Measurements from ENCODE around the gene NPY. TPM values are rescaled to one million over a fixed set of nuclear protein-coding genes. Genes with fewer than 3 reads are reported as not detected.

The NPY gene
- total RNA-seq, 4 donors from 2014 or later: 5.4 TPM; not detected in 3

DNA sequence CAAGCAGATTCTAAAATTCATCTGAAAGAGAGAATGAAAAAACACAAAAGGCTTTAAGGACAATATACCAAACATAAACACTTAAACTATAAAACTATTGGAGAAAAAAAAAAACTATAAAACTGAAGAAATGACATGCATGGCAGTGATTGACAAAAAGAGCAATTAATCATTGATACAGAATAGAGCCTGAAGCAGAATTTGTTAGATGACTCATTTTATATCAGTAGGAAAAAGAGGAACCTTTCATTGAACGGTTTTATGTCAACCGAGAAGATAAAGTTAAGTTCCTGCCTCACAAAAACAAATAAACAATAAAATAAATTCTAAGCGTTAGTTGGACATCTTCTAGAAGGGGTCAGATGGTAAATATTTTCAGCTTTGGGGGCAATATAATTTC, 23.3 kb downstream of the NPY start:
- no peaks in the 10 kb centered on the region for H3K27me3 ChIP-seq
- no peaks in the 10 kb centered on the region for H3K9me3 ChIP-seq
- no peaks in the 10 kb centered on the region for H3K36me3 ChIP-seq
- DNase-seq (ENCODE audit: low spot score in 2 of 2): no peak
- no peak for TF ChIP-seq POLR2A (IDR thresholded peaks at IDR 0.05)
- no peak overlapping the region for H3K27ac ChIP-seq
- H3K4me1 ChIP-seq: no peaks in the 10 kb centered on the region
- no peak overlapping the region for H3K4me3 ChIP-seq
- 23 to 47% methylated on average over 3 of the region's 3 CpGs for WGBS, 2 donors

DNA sequence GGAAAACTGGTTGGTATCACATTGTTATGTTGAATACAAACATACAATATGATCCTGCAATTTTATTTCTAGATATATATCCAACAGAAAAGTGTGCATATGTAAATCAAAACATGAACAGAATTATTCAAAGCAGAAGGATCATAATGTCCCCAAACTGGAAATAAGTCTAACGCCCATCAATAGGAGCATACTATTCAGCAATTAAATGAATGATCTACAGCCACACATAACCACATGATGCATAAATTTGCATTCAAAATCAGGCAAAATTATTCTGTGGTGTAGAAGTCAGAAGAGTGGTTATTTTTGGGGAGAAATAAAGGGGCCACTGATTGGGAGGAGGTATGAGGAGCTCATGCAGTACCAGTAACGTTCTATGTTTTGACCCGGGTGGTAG, 28.6 kb downstream of the NPY start:
- TF ChIP-seq POLR2A (IDR thresholded peaks at IDR 0.05) (no peak), EP300 (IDR thresholded peaks at IDR 0.05) (no peak)
- TF ChIP-seq, protein P1, sequence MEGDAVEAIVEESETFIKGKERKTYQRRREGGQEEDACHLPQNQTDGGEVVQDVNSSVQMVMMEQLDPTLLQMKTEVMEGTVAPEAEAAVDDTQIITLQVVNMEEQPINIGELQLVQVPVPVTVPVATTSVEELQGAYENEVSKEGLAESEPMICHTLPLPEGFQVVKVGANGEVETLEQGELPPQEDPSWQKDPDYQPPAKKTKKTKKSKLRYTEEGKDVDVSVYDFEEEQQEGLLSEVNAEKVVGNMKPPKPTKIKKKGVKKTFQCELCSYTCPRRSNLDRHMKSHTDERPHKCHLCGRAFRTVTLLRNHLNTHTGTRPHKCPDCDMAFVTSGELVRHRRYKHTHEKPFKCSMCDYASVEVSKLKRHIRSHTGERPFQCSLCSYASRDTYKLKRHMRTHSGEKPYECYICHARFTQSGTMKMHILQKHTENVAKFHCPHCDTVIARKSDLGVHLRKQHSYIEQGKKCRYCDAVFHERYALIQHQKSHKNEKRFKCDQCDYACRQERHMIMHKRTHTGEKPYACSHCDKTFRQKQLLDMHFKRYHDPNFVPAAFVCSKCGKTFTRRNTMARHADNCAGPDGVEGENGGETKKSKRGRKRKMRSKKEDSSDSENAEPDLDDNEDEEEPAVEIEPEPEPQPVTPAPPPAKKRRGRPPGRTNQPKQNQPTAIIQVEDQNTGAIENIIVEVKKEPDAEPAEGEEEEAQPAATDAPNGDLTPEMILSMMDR (IDR thresholded peaks at IDR 0.05): no peak
- Histone ChIP-seq H3K27me3 (no peaks in the 10 kb centered on the region), H3K27ac (no peak overlapping the region), H3K4me1 (no peaks in the 10 kb centered on the region), H3K36me3 (no peaks in the 10 kb centered on the region), H3K9me3 (no peaks in the 10 kb centered on the region), H3K4me3 (no peak overlapping the region)
- 65 to 80% methylated on average over 3 of the region's 3 CpGs for WGBS, 2 donors
- DNase-seq (ENCODE audit: low spot score in 2 of 2): no peak

DNA sequence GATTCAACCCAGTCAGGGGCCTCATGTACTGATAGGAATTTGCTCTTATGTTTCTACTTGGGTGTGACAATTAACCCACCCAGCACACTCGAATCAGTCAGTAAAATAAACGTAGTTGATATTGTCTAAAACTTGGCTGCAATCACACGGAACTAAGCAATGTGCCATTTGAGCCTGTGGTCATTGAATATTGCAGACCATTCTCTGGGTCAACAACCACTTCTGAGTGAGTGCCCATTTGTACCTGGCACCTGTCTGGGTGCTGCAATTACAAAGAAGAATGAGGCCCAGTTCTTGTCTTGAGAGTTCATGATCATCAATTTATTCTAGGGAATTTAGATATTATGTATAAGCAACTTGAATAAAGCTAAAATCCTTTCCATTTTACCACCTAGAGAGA, 29.8 kb downstream of the NPY start:
- Histone ChIP-seq H3K36me3 (no peaks in the 10 kb centered on the region), H3K27me3 (no peaks in the 10 kb centered on the region), H3K4me1 (no peaks in the 10 kb centered on the region), H3K9me3 (no peaks in the 10 kb centered on the region), H3K4me3 (no peak overlapping the region), H3K27ac (no peak overlapping the region)
- 42 to 76% methylated on average over 3 of the region's 3 CpGs for WGBS, 2 donors
- no peak for DNase-seq (ENCODE audit: low spot score in 2 of 2)
- TF ChIP-seq, protein P1 (IDR thresholded peaks at IDR 0.05): no peak

DNA sequence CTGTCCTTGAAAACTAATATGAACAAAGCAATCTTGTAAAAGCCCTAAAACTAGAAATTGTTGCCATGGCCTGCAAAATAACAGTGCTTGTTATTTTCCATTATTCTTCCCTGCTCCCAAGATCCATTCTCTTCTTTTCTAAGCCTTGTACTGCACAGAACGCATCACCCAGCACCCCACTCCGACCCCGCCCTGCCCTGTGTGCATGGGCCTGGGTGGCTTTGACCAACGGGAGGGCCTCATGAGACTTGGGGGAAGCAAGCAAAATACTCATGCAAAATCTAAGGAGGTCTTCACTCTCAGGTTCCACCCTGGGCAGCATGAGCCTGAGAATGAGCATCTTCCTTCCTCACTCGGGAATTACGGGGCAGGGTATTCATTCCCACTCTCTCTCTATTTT, 32.4 kb downstream of the NPY start:
- H3K36me3 ChIP-seq: no peaks in the 10 kb centered on the region
- no peak overlapping the region for H3K27ac ChIP-seq
- DNase-seq (ENCODE audit: low spot score in 2 of 2): no peak
- H3K9me3 ChIP-seq: no peaks in the 10 kb centered on the region
- no peaks in the 10 kb centered on the region for H3K27me3 ChIP-seq
- H3K4me3 ChIP-seq: no peak overlapping the region
- H3K4me1 ChIP-seq: no peaks in the 10 kb centered on the region
- TF ChIP-seq EP300 (IDR thresholded peaks at IDR 0.05) (no peak), POLR2A (IDR thresholded peaks at IDR 0.05) (no peak)
- TF ChIP-seq, protein P1 (IDR thresholded peaks at IDR 0.05): no peak
- 62 to 75% methylated on average over 6 of the region's 6 CpGs for WGBS, 2 donors

DNA sequence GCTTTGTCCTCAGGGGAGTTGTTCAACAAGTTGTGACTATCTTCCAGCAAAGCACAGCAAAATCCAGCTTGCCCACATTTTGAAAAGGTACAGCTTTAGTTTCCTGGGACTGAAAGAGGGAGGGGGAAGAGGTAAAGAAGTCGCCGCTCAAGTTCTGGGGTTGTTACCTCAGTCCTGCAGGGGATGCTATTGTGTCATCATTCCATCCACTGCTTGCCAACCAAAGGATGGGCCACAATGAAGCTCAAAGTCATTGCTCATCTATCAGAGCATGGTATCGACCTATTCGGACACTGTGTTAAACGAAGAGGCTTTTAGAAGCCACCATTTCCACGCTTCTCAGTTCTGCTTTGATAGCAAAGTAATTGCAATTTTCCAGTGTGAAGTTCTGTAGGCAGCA, 34.3 kb downstream of the NPY start:
- Histone ChIP-seq H3K4me3 (no peak overlapping the region), H3K27me3 (no peaks in the 10 kb centered on the region), H3K36me3 (no peaks in the 10 kb centered on the region), H3K4me1 (no peaks in the 10 kb centered on the region), H3K27ac (no peak overlapping the region), H3K9me3 (no peaks in the 10 kb centered on the region)
- WGBS, 2 donors: 35 to 53% methylated on average over 6 of the region's 6 CpGs
- no peak for TF ChIP-seq EP300 (IDR thresholded peaks at IDR 0.05)
- TF ChIP-seq, protein P1 (IDR thresholded peaks at IDR 0.05): peak in 2 of 5 experiments; percentile 9 to 29
- DNase-seq (ENCODE audit: low spot score in 2 of 2): no peak

DNA sequence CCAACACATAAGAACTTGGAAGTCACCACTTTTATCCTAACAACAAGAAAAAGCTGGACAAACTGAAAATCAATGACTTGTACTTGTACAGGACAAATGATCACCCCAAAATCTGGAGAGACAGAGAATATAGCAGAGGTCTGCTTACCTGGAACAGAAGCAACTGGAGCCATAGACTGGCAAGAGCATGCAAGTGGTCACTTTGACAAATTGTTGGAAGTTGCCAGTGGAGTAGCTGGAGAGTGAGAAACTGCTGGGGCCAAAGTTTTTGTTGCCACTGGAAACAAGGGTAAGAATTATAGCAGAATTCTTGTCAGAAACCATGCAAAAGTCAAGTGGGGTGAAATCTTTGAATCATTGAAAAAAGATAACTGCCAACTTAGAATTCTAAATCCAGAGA, 35.2 kb downstream of the NPY start:
- Histone ChIP-seq H3K9me3 (no peaks in the 10 kb centered on the region), H3K36me3 (no peaks in the 10 kb centered on the region), H3K4me3 (no peak overlapping the region), H3K27me3 (no peaks in the 10 kb centered on the region), H3K4me1 (no peaks in the 10 kb centered on the region), H3K27ac (no peak overlapping the region)
- DNase-seq (ENCODE audit: low spot score in 2 of 2): no peak
- TF ChIP-seq, protein P1 (IDR thresholded peaks at IDR 0.05): no peak
- TF ChIP-seq EP300 (IDR thresholded peaks at IDR 0.05): no peak
